ENCODE data around the gene GAGE12J.

- no peak for TF ChIP-seq TEAD4 (IDR thresholded peaks at IDR 0.05)
- no peak for TF ChIP-seq REST (IDR thresholded peaks at IDR 0.05; ENCODE audit: low read depth)
- TF ChIP-seq MAX (IDR thresholded peaks at IDR 0.05) = no peak
- TF ChIP-seq TCF12 (IDR thresholded peaks at IDR 0.05; ENCODE audit: low read depth) = no peak
Observed at GRCh38 chrX:49300703-49301102, 21.1 kb upstream of the GAGE12J start.

Data from Ishikawa (cell line).